Mucosa of descending colon (tissue), 3 donors: ENCODE results near the gene OR4E1. TPM values are rescaled to one million over a fixed set of nuclear protein-coding genes. Genes with fewer than 3 reads are reported as not detected.

Source experiments
- ATAC-seq: fragments of 200-7000 bp; cut with Tn5 transposase; one replicate; pipeline ENCODE4 v1.9.1; 2020; ENCODE audit warnings: mild to moderate bottlenecking, moderate library complexity
- DNase-seq, 3 donors: peaks; one replicate each; pipeline ENCODE4 v3.0.0-alpha.2; 2020
- H3K36me3 ChIP-seq: fragments of 200-600 bp; one replicate; pipeline ENCODE4 v1.8.0; 2021; ENCODE audit warnings: low read depth, mild to moderate bottlenecking
- H3K4me1 ChIP-seq: fragments of 200-600 bp; one replicate; pipeline ENCODE4 v1.8.0; 2021; ENCODE audit warnings: low read depth, mild to moderate bottlenecking
- H3K4me3 ChIP-seq: fragments of 200-600 bp; one replicate; pipeline ENCODE4 v1.8.0; 2021; ENCODE audit warnings: mild to moderate bottlenecking
- H3K9me3 ChIP-seq: fragments of 200-600 bp; one replicate; pipeline ENCODE4 v1.8.0; 2021; ENCODE audit warnings: mild to moderate bottlenecking
- CTCF ChIP-seq: fragments of 200-600 bp; IDR thresholded peaks from one replicate; pipeline ENCODE4 v1.8.0; 2022; ENCODE audit warnings: antibody characterized with exemption, mild to moderate bottlenecking
- intact Hi-C, 2 donors: fragments of 100-400 bp; cut with DNase I in 1 of 2; cut with micrococcal nuclease in 1 of 2; formaldehyde crosslinking; loops; one replicate each; pipeline versions ENCODE4 v1.11.0 to v1.11.1; 2022; cut with DNase I, micrococcal nuclease
- total RNA-seq, 3 donors: library from RNA; stranded (reverse); fragmentation: NEBNext Ultra II Directional in 2 of 3; extraction: Animal tissue kit (Norgen Biotek cat#: 25700) in 2 of 3; gene quantifications; one replicate each; pipeline versions ENCODE4 v1.2.1 to v1.2.4, GENCODE V29; 2021 to 2023
- donor health status: DM: no; HTN: no; CAD: no; lungs with moderate emphysema.
- donor health status: DM: no; HTN: no; CAD: no.
- donor health status: DM: no; HTN: yes; CAD: no.

Gene OR4E1
- total RNA-seq, 3 donors from 2014 or later, result not detected

- ATAC-seq (no peak), DNase-seq (no peak)
- H3K36me3 ChIP-seq, result no peaks in the 10 kb centered on the region
- H3K4me3 ChIP-seq, result no peak overlapping the region
- intact Hi-C loops, result no loop called here
- H3K4me1 ChIP-seq, result no peaks in the 10 kb centered on the region
- peaks cover 6% of the 10 kb centered on the region for H3K9me3 ChIP-seq
- no peak for TF ChIP-seq CTCF
Observed at GRCh38 chr14:21671371-21671770, 2.2 kb downstream of the OR4E1 start.

- no peak for DNase-seq
- no peaks in the 10 kb centered on the region for H3K4me1 ChIP-seq
- no peak for TF ChIP-seq CTCF
- no peaks in the 10 kb centered on the region for H3K36me3 ChIP-seq
- ATAC-seq, result no peak
- intact Hi-C loops, result no loop called here
- H3K9me3 ChIP-seq, result no peaks in the 10 kb centered on the region
- no peak overlapping the region for H3K4me3 ChIP-seq
Observed at GRCh38 chr14:21669284-21669683, 4.3 kb downstream of the OR4E1 start.

- Histone ChIP-seq H3K36me3 (no peaks in the 10 kb centered on the region), H3K4me3 (no peak overlapping the region), H3K9me3 (no peaks in the 10 kb centered on the region), H3K4me1 (no peaks in the 10 kb centered on the region)
- no peak for TF ChIP-seq CTCF
- no peak for ATAC-seq
- intact Hi-C loops, result no loop called here
- DNase-seq, result no peak
Observed at GRCh38 chr14:21668377-21668776, 5.2 kb downstream of the OR4E1 start.

GRCh38 chr14:21656980-21657379, 16.6 kb downstream of the OR4E1 start:
- ATAC-seq (no peak), DNase-seq (no peak)
- Histone ChIP-seq H3K4me3 (no peak overlapping the region), H3K9me3 (no peaks in the 10 kb centered on the region), H3K4me1 (no peaks in the 10 kb centered on the region), H3K36me3 (no peaks in the 10 kb centered on the region)
- TF ChIP-seq CTCF, result no peak
- intact Hi-C loops, result no loop called here

- TF ChIP-seq CTCF, result no peak
- H3K4me1 ChIP-seq, result no peaks in the 10 kb centered on the region
- H3K36me3 ChIP-seq, result no peaks in the 10 kb centered on the region
- DNase-seq (no peak), ATAC-seq (no peak)
- no peak overlapping the region for H3K4me3 ChIP-seq
- H3K9me3 ChIP-seq, result no peaks in the 10 kb centered on the region
- intact Hi-C loops, result no loop called here
Observed at GRCh38 chr14:21654215-21654614, 19.4 kb downstream of the OR4E1 start.

GRCh38 chr14:21653331-21653885, 20.2 kb downstream of the OR4E1 start, which contains the start of gene OR4E2:
TSS of gene OR4E2 (plus strand) at chr14:21653835. CDS start at chr14:21665083, 11,248 bp downstream.
- intact Hi-C loops, result no loop called here
- H3K4me3 ChIP-seq, result no peak within 1 kb of the TSS
- H3K4me1 ChIP-seq, result no peaks in the 10 kb centered on the region
- ATAC-seq (peak; percentile 87), DNase-seq (peak in 1 of 3 donors; percentile 33)
- H3K9me3 ChIP-seq, result no peaks in the 10 kb centered on the region
- no peak for TF ChIP-seq CTCF
- H3K36me3 ChIP-seq, result no peaks in the 10 kb centered on the region
